Measurements from ENCODE around the gene IMPA2.

Gene IMPA2

DNA sequence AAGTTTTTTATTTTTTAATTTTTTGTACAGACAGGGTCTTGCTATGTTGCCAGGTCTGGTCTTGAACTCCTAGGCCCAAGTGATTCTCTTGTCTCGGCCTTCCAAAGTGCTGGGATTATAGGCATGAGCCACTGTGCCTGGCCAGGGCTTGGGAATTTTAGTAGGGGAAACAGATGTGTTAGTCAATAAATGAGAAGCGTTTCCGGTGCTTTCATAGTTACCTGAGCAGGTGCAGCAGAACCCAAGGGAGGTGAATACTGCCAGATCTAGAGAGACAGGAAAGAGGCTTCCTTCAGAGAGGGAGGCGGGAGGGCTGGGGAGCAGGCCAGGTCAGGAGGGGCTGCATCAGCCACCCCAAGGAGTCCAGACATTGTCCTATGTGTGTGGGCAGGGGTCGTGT, 30.5 kb upstream of the IMPA2 start (continued):
- TF ChIP-seq, protein P1, sequence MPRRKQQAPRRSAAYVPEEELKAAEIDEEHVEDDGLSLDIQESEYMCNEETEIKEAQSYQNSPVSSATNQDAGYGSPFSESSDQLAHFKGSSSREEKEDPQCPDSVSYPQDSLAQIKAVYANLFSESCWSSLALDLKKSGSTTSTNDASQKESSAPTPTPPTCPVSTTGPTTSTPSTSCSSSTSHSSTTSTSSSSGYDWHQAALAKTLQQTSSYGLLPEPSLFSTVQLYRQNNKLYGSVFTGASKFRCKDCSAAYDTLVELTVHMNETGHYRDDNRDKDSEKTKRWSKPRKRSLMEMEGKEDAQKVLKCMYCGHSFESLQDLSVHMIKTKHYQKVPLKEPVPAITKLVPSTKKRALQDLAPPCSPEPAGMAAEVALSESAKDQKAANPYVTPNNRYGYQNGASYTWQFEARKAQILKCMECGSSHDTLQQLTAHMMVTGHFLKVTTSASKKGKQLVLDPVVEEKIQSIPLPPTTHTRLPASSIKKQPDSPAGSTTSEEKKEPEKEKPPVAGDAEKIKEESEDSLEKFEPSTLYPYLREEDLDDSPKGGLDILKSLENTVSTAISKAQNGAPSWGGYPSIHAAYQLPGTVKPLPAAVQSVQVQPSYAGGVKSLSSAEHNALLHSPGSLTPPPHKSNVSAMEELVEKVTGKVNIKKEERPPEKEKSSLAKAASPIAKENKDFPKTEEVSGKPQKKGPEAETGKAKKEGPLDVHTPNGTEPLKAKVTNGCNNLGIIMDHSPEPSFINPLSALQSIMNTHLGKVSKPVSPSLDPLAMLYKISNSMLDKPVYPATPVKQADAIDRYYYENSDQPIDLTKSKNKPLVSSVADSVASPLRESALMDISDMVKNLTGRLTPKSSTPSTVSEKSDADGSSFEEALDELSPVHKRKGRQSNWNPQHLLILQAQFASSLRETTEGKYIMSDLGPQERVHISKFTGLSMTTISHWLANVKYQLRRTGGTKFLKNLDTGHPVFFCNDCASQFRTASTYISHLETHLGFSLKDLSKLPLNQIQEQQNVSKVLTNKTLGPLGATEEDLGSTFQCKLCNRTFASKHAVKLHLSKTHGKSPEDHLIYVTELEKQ (tag by site-specific recombination; IDR thresholded peaks at IDR 0.05; ENCODE audit: borderline replicate concordance), result no peak
- TF ChIP-seq ZNF837 (tag by site-specific recombination; IDR thresholded peaks at IDR 0.05) (no peak), ZIC2 (tag by site-specific recombination; IDR thresholded peaks at IDR 0.05) (no peak), ZNF140 (tag by site-specific recombination; IDR thresholded peaks at IDR 0.05) (no peak), ZNF707 (tag by site-specific recombination; IDR thresholded peaks at IDR 0.05) (no peak)

DNA sequence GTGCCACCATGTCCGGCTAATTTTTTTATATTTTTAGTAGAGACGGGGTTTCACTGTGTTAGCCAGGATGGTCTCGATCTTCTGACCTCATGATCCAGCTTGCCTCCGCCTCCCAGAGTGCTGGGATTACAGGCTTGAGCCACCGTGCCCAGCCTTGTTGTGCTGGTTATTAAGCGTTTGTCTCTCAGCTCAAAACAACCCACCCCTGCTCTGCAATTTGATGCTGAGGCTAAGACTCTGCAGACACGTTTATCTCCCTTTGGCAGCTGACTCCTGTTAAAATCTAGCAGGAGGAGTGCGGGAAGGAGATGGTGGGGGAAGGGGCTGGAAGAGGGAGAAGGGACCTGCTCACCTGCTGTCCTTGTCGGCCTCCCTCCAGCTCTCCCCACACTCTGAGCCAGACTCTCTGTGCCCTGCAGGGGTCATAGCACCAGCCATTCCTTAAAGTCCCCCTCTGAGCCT, 29.9 kb upstream of the IMPA2 start:
- H3K9me3 ChIP-seq (ENCODE audit: control insufficient read depth, insufficient read depth, low read depth, low read length), result no peaks in the 10 kb centered on the region
- POLR2A ChIA-PET, result interaction anchor here (1.4 kb wide), 1 partner anchor 29 kb away, joined by 5 read pairs; the partner anchor contains the start of gene IMPA2
- TF ChIP-seq ZNF112 (tag by site-specific recombination; IDR thresholded peaks at IDR 0.05), result no peak
- TF ChIP-seq, protein P2, sequence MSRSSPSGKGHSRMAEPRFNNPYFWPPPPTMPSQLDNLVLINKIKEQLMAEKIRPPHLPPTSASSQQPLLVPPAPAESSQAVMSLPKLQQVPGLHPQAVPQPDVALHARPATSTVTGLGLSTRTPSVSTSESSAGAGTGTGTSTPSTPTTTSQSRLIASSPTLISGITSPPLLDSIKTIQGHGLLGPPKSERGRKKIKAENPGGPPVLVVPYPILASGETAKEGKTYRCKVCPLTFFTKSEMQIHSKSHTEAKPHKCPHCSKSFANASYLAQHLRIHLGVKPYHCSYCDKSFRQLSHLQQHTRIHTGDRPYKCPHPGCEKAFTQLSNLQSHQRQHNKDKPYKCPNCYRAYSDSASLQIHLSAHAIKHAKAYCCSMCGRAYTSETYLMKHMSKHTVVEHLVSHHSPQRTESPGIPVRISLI (tag by site-specific recombination; IDR thresholded peaks at IDR 0.05), result no peak
- no peak for TF ChIP-seq ZFP41 (tag by site-specific recombination; IDR thresholded peaks at IDR 0.05; ENCODE audit: borderline replicate concordance)
- TF ChIP-seq GLIS1 (tag by site-specific recombination; IDR thresholded peaks at IDR 0.05), result 0 out of 2 replicates have a peak, but pooled peaks have one; percentile 8
- TF ChIP-seq ZNF48 (tag by site-specific recombination; IDR thresholded peaks at IDR 0.05), result no peak
- TF ChIP-seq, protein P3, sequence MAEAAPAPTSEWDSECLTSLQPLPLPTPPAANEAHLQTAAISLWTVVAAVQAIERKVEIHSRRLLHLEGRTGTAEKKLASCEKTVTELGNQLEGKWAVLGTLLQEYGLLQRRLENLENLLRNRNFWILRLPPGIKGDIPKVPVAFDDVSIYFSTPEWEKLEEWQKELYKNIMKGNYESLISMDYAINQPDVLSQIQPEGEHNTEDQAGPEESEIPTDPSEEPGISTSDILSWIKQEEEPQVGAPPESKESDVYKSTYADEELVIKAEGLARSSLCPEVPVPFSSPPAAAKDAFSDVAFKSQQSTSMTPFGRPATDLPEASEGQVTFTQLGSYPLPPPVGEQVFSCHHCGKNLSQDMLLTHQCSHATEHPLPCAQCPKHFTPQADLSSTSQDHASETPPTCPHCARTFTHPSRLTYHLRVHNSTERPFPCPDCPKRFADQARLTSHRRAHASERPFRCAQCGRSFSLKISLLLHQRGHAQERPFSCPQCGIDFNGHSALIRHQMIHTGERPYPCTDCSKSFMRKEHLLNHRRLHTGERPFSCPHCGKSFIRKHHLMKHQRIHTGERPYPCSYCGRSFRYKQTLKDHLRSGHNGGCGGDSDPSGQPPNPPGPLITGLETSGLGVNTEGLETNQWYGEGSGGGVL (tag by site-specific recombination; IDR thresholded peaks at IDR 0.05), result peak; percentile 54
- TF ChIP-seq GLIS2 (tag by site-specific recombination; IDR thresholded peaks at IDR 0.05), result no peak
- TF ChIP-seq KLF16 (tag by site-specific recombination; IDR thresholded peaks at IDR 0.05), result no peak
- no peak for TF ChIP-seq HOXC10 (CRISPR knock-in tag; IDR thresholded peaks at IDR 0.05)
- 0 out of 2 replicates have a peak, but pooled peaks have one; percentile 32 for TF ChIP-seq ZNF677 (tag by site-specific recombination; IDR thresholded peaks at IDR 0.05)
- no peak for TF ChIP-seq ZNF391 (tag by site-specific recombination; IDR thresholded peaks at IDR 0.05; ENCODE audit: borderline replicate concordance, low read depth)
- no peak for TF ChIP-seq MEIS1 (CRISPR knock-in tag; IDR thresholded peaks at IDR 0.05; ENCODE audit: borderline replicate concordance)
- peak; percentile 37 for TF ChIP-seq ZIC2 (tag by site-specific recombination; IDR thresholded peaks at IDR 0.05)
- no peak for TF ChIP-seq ZNF473 (tag by site-specific recombination; IDR thresholded peaks at IDR 0.05)
- no peak for TF ChIP-seq ZNF777 (tag by site-specific recombination; IDR thresholded peaks at IDR 0.05; ENCODE audit: borderline replicate concordance)
- TF ChIP-seq ZNF214 (tag by site-specific recombination; IDR thresholded peaks at IDR 0.05; ENCODE audit: borderline replicate concordance), result no peak
- TF ChIP-seq ZNF174 (tag by site-specific recombination; IDR thresholded peaks at IDR 0.05), result no peak
- TF ChIP-seq SCRT1 (tag by site-specific recombination; IDR thresholded peaks at IDR 0.05; ENCODE audit: borderline replicate concordance), result no peak
- no peak for TF ChIP-seq TCF7L2 (IDR thresholded peaks at IDR 0.05; ENCODE audit: borderline replicate concordance, low read depth, low read length)
- no peak for TF ChIP-seq ZNF155 (tag by site-specific recombination; IDR thresholded peaks at IDR 0.05)
- TF ChIP-seq ZNF23 (tag by site-specific recombination; IDR thresholded peaks at IDR 0.05; ENCODE audit: borderline replicate concordance), result no peak
- no peak for TF ChIP-seq ZNF114 (tag by site-specific recombination; IDR thresholded peaks at IDR 0.05)
- H3K27ac ChIP-seq (ENCODE audit: extremely low read depth, low read depth, low read length), result no peak overlapping the region
- CTCF ChIA-PET, result interaction anchor here (0.6 to 4.0 kb wide), 5 partner anchors 13 to 1270 kb away, joined by 3 to 19 read pairs (median 4); no protein-coding TSS in a partner anchor
- no peaks in the 10 kb centered on the region for H3K4me1 ChIP-seq (ENCODE audit: control insufficient read depth, insufficient read depth, low read length)
- no peak overlapping the region for H3K4me3 ChIP-seq (ENCODE audit: low read depth, low read length)
- H3K36me3 ChIP-seq (ENCODE audit: control insufficient read depth in 2 of 2, insufficient read depth in 1 of 2, low read length in 2 of 2), result no peaks in the 10 kb centered on the region

Data from HEK293 (cell line).